ENCODE results near the gene ZFAND6.

Gene ZFAND6

DNA sequence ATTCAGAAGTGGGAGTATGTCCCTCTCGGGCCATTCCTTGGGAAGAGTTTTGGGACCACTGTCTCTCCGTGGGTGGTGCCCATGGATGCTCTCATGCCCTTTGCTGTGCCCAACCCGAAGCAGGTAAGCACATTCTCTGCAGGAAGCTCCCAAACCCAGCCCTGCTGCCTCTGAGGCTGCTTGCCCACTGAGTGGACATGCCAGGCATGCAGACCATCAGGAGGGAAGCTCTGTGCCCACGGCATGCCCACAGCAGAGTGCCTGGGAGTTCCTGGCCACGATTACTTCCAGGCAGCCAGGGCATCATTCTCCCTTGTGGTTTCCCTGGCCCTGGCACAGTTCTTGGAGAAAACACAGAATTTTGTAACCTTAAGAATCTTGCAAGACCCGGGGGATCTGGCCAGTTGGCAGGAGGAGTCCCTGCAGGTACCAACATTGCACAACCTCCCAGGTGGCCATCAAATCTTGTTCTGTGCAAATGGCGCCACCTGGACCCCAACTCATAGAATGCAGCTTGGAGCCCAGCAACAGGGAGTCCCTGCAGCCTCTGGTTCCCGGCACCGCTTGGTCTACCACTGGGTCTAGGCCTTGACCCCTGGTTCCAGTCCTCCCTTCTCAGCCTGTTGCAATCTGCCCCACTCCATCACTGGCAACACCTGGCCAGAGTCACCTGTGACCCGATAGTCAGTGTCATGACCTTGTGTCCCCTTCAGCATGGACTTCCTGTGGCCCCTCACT lies 113.7 kb downstream of the ZFAND6 start:
- peak; percentile 41 for DNase-seq

DNA sequence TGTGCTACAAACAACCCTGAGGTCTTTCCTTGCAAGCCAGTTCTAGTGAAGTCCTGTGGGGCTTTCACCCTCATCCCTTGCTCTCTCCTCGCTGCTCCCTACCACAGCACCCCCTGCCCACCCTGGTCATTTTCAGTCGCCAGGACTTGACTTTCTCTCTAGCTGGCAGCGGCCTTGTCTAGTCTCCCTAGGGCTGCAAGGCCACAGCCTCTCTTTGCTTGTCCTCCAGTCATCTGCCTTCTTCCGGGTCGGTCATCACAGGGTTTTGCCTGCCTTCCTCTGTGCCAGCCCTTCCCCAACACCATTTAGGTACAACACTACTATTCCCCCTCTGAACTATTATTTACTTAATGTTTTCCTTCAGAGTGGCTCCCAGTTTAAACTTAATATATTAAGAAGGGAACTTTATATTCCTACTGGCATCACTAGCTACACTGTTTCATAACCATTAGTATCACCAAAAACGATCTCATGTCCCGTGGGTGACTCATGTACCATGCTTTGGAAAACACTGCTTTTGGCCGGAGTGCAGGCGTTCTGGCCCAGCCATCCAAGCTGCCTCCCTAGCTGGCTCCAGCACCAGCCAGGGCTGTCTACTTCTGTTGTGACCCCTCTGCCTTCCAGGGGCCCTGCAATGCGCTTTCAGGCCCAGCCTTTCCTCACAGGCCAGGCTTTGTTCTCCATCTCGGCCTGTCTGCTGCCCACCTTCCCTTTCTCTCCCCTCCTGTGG lies 114.7 kb downstream of the ZFAND6 start:
- DNase-seq: no peak

DNA sequence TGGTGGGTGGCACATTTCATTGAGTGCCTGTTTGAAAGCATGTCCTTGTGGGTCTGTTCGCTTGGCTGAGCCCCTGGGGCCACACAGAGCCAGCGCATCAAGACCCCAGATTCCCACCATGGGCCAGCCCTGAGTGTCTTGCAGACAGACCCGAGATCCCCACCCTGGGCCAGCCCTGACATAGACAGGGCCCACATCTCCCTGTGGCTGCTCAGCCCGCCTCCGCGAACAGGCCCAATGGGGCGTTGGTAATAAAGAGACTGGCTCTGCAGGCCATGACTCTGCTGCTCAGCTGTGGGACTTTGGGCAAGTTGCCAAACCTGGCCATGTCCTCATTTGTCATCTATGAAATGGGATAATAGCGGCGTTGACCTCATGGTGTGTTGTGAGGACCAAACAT lies 116.0 kb downstream of the ZFAND6 start:
- no peak for DNase-seq

DNA sequence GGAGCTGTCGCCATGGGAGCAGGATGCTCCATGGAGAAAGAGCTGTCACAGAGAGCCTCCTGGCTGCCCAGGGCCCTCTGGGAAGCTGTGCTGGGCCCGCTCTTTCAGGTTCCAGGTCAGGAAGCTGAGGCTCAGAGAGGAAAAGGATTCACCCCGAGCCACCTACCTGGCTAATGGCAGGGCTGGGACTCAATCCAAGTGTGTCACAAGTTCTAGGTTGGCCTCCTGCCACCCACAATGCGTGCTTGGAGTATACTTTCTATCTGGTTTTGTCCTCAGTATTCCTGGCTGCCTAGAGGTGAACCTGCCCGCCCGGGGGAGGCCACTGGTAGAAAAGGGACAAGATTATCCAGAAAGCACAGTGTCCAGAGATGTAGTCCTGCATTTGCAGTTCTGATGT lies 117.0 kb downstream of the ZFAND6 start:
- DNase-seq: no peak

DNA sequence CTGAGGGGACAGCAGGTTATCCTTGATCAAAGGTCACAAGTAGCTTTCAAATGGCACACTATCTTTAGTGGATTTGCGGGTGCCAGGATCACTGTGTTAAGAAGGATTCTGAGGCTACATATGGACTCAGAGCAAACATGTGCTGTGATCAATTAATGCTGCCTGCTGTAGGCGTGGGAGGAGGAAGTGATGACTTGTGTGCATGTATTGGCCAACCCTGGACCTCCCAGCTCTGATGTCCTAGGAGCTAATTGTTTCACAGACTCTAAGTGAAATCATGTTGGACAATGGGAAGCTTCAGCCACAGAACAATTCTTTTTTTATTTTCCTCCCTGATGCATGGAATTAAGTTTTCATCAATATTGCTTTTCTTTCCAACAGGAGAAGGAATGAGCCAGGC lies 117.7 kb downstream of the ZFAND6 start:
- DNase-seq: no peak

DNA sequence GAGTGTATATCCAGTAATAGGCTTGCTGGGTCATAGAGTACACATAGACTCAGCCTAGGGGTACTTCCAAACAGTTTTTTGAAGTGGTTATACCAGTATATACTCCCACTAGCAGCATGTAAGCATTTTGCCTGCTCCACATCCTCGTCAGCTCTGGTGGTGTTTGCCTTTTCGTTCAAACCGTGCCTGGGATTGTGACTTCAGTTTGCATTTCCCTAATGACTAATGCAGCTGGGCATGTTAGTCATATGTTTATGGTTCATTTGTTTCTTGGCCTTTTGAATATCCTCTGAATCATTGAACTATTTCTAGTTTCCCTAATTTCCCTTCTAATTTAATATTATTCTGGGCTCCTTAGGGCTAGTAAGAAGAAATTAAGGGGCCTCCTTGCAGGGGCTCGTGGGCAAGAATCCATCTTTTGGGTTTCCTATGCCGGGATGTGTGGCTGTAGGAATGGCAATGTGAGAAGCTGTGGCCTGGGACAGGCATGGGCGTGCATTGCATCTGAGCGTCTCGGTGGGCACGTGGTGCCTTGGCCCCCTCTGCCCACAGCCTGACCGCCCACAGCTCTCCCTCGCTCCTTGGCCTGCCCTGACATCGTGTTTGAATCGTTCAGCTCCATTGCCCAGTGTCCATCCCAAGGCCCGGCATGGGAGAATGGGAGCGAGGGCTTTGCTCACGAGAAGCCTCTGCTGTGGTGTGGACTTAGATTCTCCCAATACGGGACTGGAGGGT lies 119.7 kb downstream of the ZFAND6 start:
- DNase-seq: no peak

DNA sequence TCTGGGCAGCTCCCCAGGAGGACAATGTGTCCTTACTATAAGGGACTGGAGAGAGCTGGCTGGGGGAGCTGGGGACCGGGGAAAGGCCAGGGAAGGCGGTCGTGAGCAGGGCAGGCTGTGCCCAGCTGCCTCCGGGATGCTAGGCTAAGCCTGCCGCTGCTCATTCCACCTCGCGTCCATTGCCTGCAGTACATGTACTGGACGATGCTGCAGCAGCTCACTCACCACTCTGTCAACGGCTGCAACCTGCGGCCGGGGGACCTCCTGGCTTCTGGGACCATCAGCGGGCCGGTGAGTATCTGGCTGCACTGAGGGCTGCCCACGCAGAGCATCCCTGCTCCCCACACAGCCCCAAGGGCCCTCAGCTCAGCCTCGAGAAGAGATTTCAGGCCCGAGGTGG lies 120.5 kb downstream of the ZFAND6 start:
- DNase-seq: no peak

DNA sequence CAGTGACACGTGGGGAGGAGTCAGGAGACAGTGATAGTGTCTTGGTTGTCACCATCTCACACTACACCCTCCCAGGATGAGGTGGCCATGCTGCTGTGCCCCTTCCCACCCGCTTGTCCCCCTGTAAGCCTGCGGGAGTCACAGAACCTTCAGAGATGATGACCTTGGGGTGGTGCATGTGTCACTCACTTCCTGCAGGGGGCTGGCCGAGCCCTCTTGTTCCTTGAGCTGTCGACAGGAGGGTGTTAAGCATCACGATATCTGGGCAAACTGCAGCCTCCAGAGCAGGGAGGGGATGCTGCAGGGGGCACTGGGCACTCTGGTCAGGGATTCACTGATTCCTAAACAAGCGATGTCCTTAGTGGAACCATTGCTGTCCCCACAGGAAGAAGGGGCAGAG lies 121.0 kb downstream of the ZFAND6 start:
- no peak for DNase-seq

DNA sequence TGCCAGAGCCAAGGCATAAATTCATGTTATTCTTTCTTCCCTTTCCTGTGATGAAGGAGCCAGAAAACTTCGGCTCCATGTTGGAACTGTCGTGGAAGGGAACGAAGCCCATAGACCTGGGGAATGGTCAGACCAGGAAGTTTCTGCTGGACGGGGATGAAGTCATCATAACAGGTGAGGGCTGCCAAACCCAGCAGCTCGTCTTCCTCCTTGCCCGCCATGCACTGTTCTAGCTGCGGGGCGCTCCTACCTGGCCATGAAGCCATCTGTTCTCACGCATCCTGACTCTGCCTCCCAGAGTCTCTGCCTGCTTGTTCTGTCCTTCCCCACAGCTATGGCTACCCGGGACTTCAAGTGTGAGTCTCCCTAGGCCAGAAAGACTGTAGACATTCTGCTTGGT lies 121.5 kb downstream of the ZFAND6 start:
- no peak for DNase-seq

DNA sequence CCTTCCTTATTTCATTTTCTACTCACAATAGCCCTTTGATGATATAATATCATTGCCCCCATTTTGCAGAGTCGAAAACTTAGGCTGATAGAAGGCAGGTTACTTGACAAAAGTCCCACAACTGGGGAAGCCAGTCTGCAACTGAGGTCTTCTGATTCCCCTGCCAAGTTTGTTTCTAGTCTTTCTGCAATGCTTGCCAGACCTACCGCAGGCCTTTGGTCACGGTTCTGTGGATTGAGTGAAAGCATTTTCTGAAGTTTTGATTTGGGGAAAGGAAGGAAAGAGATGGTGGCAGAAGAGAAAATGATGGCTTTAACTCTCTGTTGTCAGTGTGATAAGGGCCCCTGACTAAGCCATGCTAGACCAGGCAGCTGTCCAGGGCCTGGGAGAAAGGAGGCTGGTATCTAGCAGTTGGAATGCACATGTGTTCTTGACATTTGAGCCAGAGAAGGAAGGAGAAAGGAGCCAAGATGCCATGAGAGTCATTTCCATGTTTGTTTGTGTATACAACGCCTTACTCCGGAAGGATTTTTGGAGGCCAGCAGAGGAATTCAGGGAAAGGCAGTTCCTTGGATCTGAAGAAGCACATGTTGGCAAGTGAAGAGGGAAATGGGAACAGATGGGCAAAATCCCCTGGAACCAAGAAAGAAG lies 123.3 kb downstream of the ZFAND6 start:
- DNase-seq: no peak

DNA sequence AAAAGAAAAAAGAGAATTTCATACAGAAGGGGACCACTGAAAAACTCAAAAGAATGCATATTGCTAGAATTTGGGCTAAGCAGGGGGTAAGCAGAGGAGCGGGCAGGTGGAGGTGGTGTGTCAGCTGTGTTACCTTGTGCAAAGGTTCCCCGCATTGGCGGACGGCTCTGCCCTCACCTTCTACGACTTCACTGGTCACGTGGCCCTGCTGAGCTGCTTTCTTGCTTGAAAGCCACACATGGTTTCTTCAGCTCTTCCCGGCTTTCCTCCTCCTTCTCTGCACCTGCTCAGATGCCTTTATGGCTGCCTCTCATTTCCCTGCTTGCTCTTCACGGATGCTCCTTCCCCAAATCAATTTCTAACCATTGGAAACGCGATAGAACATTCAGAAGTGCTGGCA lies 123.8 kb downstream of the ZFAND6 start:
- DNase-seq: no peak

DNA sequence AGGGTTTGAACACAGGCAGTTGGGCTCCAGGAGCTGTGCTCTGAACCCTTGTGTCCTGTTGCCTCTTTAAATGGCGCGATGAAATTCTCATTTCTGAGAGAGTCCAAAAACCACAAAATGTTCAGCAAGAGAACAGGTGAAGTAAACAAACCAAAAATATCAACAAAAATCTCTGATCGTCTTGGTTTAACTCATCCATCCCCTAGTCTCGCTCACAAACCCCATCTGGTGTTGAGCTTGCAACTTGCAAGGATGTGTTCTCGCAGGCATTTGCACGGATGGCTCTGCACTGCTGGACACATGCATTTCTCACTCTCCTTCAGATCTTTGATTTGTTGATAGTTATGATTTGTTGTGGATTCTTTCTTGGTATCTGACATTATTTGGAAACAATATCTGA lies 124.4 kb downstream of the ZFAND6 start:
- no peak for DNase-seq

DNA sequence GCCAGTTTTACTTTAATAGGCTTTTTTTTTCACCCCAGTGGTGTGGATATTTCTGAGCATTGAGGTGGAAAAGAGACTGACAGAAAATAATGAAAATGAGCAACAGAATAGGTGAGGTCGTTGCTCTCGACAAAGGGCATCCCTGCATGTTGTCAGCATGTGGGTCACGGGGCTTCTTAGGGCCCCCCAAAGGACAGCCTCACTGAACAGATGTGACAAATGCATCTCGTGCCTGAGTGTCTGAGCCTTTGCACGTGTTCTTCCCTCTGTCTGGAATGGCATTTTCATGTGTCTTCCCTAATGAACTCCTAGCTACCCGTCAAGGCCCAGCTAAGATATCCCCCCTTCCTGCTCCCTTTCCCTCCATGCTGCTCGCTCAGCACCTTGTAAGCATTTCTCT lies 125.1 kb downstream of the ZFAND6 start:
- DNase-seq: no peak

DNA sequence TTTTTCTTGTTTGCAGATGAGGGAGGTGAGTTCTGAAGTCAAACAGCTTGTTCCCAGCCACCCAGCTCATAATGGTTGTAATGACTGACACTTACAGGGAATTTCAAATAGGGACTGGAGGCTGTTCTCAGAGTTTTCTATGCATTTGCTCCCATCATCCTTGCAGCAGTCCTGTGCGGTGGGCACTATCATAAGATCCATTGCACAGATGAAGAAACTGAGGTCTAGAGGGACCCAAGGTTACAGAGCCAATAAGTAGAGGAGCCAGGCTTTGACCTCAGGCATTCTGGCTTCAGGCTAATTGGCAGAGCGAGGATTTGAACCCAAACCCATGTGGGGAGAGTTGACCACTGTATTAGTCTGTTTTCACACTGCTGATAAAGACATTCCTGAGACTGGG lies 125.7 kb downstream of the ZFAND6 start:
- no peak for DNase-seq

DNA sequence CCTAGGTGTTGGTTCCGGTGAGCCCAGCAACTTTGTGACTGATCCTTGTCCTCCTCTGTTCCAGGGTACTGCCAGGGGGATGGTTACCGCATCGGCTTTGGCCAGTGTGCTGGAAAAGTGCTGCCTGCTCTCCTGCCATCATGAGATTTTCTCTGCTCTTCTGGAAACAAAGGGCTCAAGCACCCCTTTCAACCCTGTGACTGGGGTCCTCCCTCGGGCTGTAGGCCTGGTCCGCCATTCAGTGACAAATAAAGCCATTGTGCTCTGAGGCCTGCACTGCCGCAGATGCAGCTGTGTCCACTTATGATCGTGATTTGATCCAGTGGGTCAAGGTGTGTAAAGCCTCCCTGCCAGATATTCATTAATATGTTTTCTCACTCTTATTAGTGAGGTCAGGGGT lies 126.6 kb downstream of the ZFAND6 start:
- DNase-seq: no peak

DNA sequence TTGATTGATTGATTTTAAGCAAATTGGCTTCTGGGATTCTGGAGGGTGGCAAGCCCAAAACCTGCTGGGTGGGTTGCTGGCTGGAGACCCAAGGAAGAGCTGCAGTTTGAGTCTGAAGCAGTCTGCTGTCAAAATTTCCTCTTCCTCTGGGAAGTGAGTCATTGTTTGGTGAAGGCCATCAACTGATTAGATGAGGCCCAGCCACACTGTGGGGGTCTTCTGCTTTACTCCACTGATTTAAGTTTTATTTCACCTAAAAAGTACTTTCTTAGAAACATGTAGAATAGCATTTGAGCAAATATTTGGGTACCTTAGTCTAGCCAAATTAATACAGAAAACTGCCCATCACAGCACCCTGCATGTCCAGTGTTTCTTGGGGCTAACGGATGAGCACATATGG lies 127.1 kb downstream of the ZFAND6 start:
- DNase-seq: no peak

All from stimulated activated naive CD4-positive, alpha-beta T cell treated with Interleukin-2 at 50 U/mL for 16 hours (primary cell).